GM12878 (cell line): ENCODE results near the gene UBR7. TPM values are rescaled to one million over a fixed set of nuclear protein-coding genes. Genes with fewer than 3 reads are reported as not detected.

ENCODE experiments used
- ATAC-seq: fragments of 200-7000 bp; cut with Tn5 transposase; 3 replicates; pipeline ENCODE4 v1.9.1; 2020; ENCODE audit warnings: mild to moderate bottlenecking, moderate library complexity
- BruUV-seq: library from RNA; stranded (reverse); fragments of 400-500 nt; replicated peaks from 2 replicates; lab custom pipeline; 2021; lab: Mats Ljungman, UMichigan
- CTCF ChIA-PET: fragments of 300-600 bp; sonication (Branson Sonifier 250); formaldehyde crosslinking; extraction: SDS; loops from one replicate; lab custom pipeline; 2021; ENCODE audit warnings: inconsistent platforms; lab: Yijun Ruan, JAX
- POLR2A ChIA-PET: fragments of 350-600 bp; formaldehyde crosslinking; extraction: SDS; loops from one replicate; lab custom pipeline; 2021; ENCODE audit warnings: inconsistent platforms; lab: Charles Lee
- RAD21 ChIA-PET: fragments of 300-600 bp; sonication (Branson Sonifier 250); formaldehyde crosslinking; loops from one replicate; lab custom pipeline; 2023; ENCODE audit warnings: antibody characterized with exemption; ENCODE audit not compliant: unreplicated experiment; lab: Charles Lee
- SMC1A ChIA-PET: fragments of 300-600 bp; sonication (Branson Sonifier 250); formaldehyde crosslinking; loops from one replicate; lab custom pipeline; 2023; ENCODE audit not compliant: unreplicated experiment, uncharacterized antibody; lab: Charles Lee
- DNase-seq: peaks from one replicate; pipeline ENCODE4 v3.0.0-alpha.2; 2011; ENCODE audit warnings: low read depth, low spot score
- FAIRE-seq: peaks from 3 replicates; lab custom pipeline; 2011; peaks lifted over from hg19 to GRCh38; lab: Jason Lieb, UNC
- H2AFZ ChIP-seq: 2 replicates; pipeline ENCODE4 v1.6.0; 2011; ENCODE audit warnings: low read depth, low read length, control low read depth; ENCODE audit not compliant: control insufficient read depth
- H3K27ac ChIP-seq: 2 replicates; pipeline ENCODE4 v1.5.1; 2011; ENCODE audit warnings: control low read depth; ENCODE audit not compliant: control insufficient read depth, insufficient read depth
- H3K27me3 ChIP-seq, 2 experiments: replicated peaks in 1 of 2; 2 replicates each; pipeline versions ENCODE4 v1.6.0 to v1.6.1; 2011; ENCODE audit warnings: low read length in 1 of 2; ENCODE audit not compliant: control insufficient read depth in 2 of 2, insufficient read depth in 2 of 2
- H3K36me3 ChIP-seq, 2 experiments: 2 replicates each; pipeline ENCODE4 v1.5.1; 2011; ENCODE audit warnings: low read length in 1 of 2; ENCODE audit not compliant: control insufficient read depth in 2 of 2, insufficient read depth in 2 of 2
- H3K4me1 ChIP-seq: 2 replicates; pipeline ENCODE4 v1.6.1; 2011; ENCODE audit warnings: mild to moderate bottlenecking, low read length, moderate library complexity, mixed read lengths; ENCODE audit not compliant: control insufficient read depth, insufficient read depth
- H3K4me2 ChIP-seq: 2 replicates; pipeline ENCODE4 v1.6.0; 2011; ENCODE audit warnings: control low read depth; ENCODE audit not compliant: control insufficient read depth, insufficient read depth
- H3K4me3 ChIP-seq: fragments of 200-600 bp; sonication (generic); 2 replicates; pipeline ENCODE4 v1.5.1; 2016
- H3K79me2 ChIP-seq: 2 replicates; pipeline ENCODE4 v1.6.0; 2011; ENCODE audit warnings: low read length; ENCODE audit not compliant: control insufficient read depth, insufficient read depth
- H3K9ac ChIP-seq: 2 replicates; pipeline ENCODE4 v1.8.0; 2011; ENCODE audit warnings: low read length, control low read depth, mixed read lengths; ENCODE audit not compliant: control insufficient read depth, insufficient read depth
- H3K9me3 ChIP-seq: replicated peaks from 3 replicates; pipeline ENCODE4 v1.5.1; 2011; ENCODE audit warnings: mild to moderate bottlenecking, low read length; ENCODE audit not compliant: control insufficient read depth, insufficient read depth
- H4K20me1 ChIP-seq: 2 replicates; pipeline ENCODE4 v1.6.0; 2011; ENCODE audit not compliant: control insufficient read depth, insufficient read depth
- CEBPB ChIP-seq, 2 experiments: fragments of 150-350 bp in 1 of 2; IDR thresholded peaks; 2 replicates each; pipeline ENCODE4 v1.6.1; 2012 to 2014; ENCODE audit warnings: low read depth in 2 of 2, low read length in 2 of 2, borderline replicate concordance in 1 of 2, inconsistent platforms in 1 of 2
- HCFC1 ChIP-seq: fragments of 150-350 bp; IDR thresholded peaks from 2 replicates; pipeline ENCODE4 v1.6.1; 2014; ENCODE audit warnings: low read length
- IKZF1 ChIP-seq: fragments of 450-650 bp; conservative IDR thresholded peaks from 2 replicates; pipeline ENCODE4 v1.6.1; 2017; ENCODE audit warnings: antibody characterized with exemption, mild to moderate bottlenecking
- RB1 ChIP-seq: fragments of 450-650 bp; formaldehyde crosslinking; IDR thresholded peaks from 2 replicates; pipeline ENCODE4 v1.6.1; 2017; ENCODE audit warnings: mild to moderate bottlenecking, borderline replicate concordance
- RELB ChIP-seq: fragments of 450-650 bp; IDR thresholded peaks from 2 replicates; pipeline ENCODE4 v1.6.1; 2017; ENCODE audit warnings: low read depth, mild to moderate bottlenecking, moderate library complexity
- YBX1 ChIP-seq: fragments of 450-650 bp; IDR thresholded peaks from 2 replicates; pipeline ENCODE4 v1.6.1; 2016; ENCODE audit warnings: antibody characterized with exemption
- ZBTB11 ChIP-seq: fragments of 450-650 bp; formaldehyde crosslinking; IDR thresholded peaks from 2 replicates; pipeline ENCODE4 v1.5.0; 2022; ENCODE audit warnings: mild to moderate bottlenecking, missing genetic modification characterization
- ZBTB40 ChIP-seq: fragments of 450-650 bp; IDR thresholded peaks from 2 replicates; pipeline ENCODE4 v1.6.1; 2016; ENCODE audit warnings: mild to moderate bottlenecking, moderate library complexity, borderline replicate concordance
- WGBS: methylation state at CpG from one replicate; pipeline ENCODE4 v1.1.6; 2016; ENCODE audit warnings: low lambda C conversion rate; ENCODE audit not compliant: insufficient replicate concordance, insufficient coverage; ENCODE audit errors: missing lambda C conversion rate; 5-methylcytosine and 5-hydroxymethylcytosine counted together
- in situ Hi-C: fragments of 300-500 bp; cut with MboI; formaldehyde crosslinking; loops from 9 replicates; pipeline ENCODE4 v1.14.3; 2018; ENCODE audit warnings: mixed read lengths
- intact Hi-C: fragments of 100-400 bp; cut with micrococcal nuclease; formaldehyde crosslinking; loops from one replicate; pipeline ENCODE4 v1.14.2; 2022; ENCODE audit not compliant: unreplicated experiment
- polyA plus RNA-seq, 11 experiments: library from polyadenylated mRNA; depleted of rRNA in 4 of 11; unstranded in 6 of 11; stranded (reverse) in 5 of 11; fragments of >200 nt; fragmentation: Nextera tagmentation in 4 of 11; fragmentation: Illumina TruSeq in 1 of 11; extraction: Ambion mirVana in 4 of 11; extraction: Trizol in 1 of 11; gene quantifications; 1 replicate in 1 of 11; 2 replicates in 10 of 11; pipeline versions ENCODE4 v1.2.1 to v1.2.3, GENCODE V29; 2011 to 2016; ENCODE audit warnings: inconsistent platforms in 2 of 11, missing spikeins in 2 of 11, low read depth in 1 of 11
- total RNA-seq, 4 experiments: library from RNA; depleted of rRNA in 3 of 4; stranded (reverse); fragments of >200 nt in 3 of 4; fragmentation: Illumina TruSeq in 1 of 4; extraction: Trizol in 1 of 4; gene quantifications; 2 replicates each; pipeline versions ENCODE4 v1.2.1 to v1.2.3, GENCODE V29; 2013 to 2021

The UBR7 gene
- total and polyA plus RNA-seq, 10 of the 15 experiments (the other 5 are each of a cell fraction or from before 2014, with no cell fraction given): 14.3 to 85.6 (median 49.9) TPM

GRCh38 chr14:93266127-93266526, 59.1 kb downstream of the UBR7 start (continued):
- TF ChIP-seq ZBTB11 (CRISPR knock-in tag) (no peak), HCFC1 (no peak), CEBPB (IDR thresholded peaks at IDR 0.05; ENCODE audit: borderline replicate concordance in 1 of 2, low read depth in 2 of 2, low read length in 2 of 2) (no peak)
- TF ChIP-seq, all 136 proteins: peak for 0

- in situ Hi-C loops (no loop called here), intact Hi-C loops (no loop called here)
- ChIA-PET RAD21 (no interaction called here), SMC1A (interaction anchor here (0.7 to 1.5 kb wide), 5 partner anchors 8 to 287 kb away, joined by 3 read pairs; no protein-coding TSS in a partner anchor), POLR2A (interaction anchor here (1.1 kb wide), 1 partner anchor 9 kb away, joined by 3 read pairs; no protein-coding TSS in a partner anchor), CTCF (interaction anchor here (1.8 kb wide), 1 partner anchor 29 kb away, joined by 3 read pairs; no protein-coding TSS in a partner anchor)
- DNase-seq (no peak), ATAC-seq (no peak), FAIRE-seq (no peak)
- no peak overlapping the region for H3K9ac ChIP-seq
- H3K27ac ChIP-seq: no peak overlapping the region
- no peak overlapping the region for H3K4me3 ChIP-seq
- no TSS peak for BruUV-seq
- no peaks in the 10 kb centered on the region for H3K9me3 ChIP-seq
- no peak overlapping the region for H2AFZ ChIP-seq
- H3K4me1 ChIP-seq: peaks cover 4% of the 10 kb centered on the region; the same call in 1 of the 2 replicates
- no peaks in the 10 kb centered on the region for H3K27me3 ChIP-seq
- no peak overlapping the region for H3K4me2 ChIP-seq
- H3K36me3 ChIP-seq: peaks cover 4 to 11% of the 10 kb centered on the region in 2 experiments
- H4K20me1 ChIP-seq: no peaks in the 10 kb centered on the region
- 96% methylated on average over 3 of the region's 3 CpGs for whole genome bisulfite sequencing
- no peaks in the 10 kb centered on the region; the same call in 1 of the 2 replicates for H3K79me2 ChIP-seq
- no peak for TF ChIP-seq ZBTB40
- TF ChIP-seq RB1: no peak
- no peak for TF ChIP-seq IKZF1
- TF ChIP-seq RELB: no peak
- no peak for TF ChIP-seq YBX1
- TF ChIP-seq, all 136 proteins: peak for 0
These were observed 60.2 kb downstream of the UBR7 start for GRCh38 chr14:93267149-93267711.
